A673 (cell line): ENCODE results near the gene TNFRSF14. TPM values are rescaled to one million over a fixed set of nuclear protein-coding genes. Genes with fewer than 3 reads are reported as not detected.
"Not testable (repeated sequence)": the region's sequence is repeated elsewhere in the genome, so short reads cannot be mapped to it uniquely, and the experiment has no call there.

ENCODE experiments used
- BruUV-seq: library from RNA; stranded (reverse); fragments of 400-500 nt; replicated peaks from 2 replicates; lab custom pipeline; 2021; lab: Mats Ljungman, UMichigan
- CTCF ChIA-PET: fragments of 300-600 bp; sonication (Branson Sonifier 250); formaldehyde crosslinking; loops from one replicate; lab custom pipeline; 2022; ENCODE audit warnings: antibody characterized with exemption; lab: Charles Lee
- POLR2A ChIA-PET: fragments of 300-600 bp; sonication (Branson Sonifier 250); formaldehyde crosslinking; loops from one replicate; lab custom pipeline; 2022; ENCODE audit warnings: antibody characterized with exemption; ENCODE audit not compliant: low non-redundant PET; lab: Charles Lee
- DNase-seq: peaks from one replicate; pipeline ENCODE4 v3.0.0-alpha.2; 2015; ENCODE audit warnings: low spot score
- H3K27ac ChIP-seq: fragments of 200-600 bp; sonication (generic); 2 replicates; pipeline ENCODE4 v1.5.1; 2016; ENCODE audit warnings: mixed run types, low read depth, mild to moderate bottlenecking, mixed read lengths, antibody characterized with exemption, low read length; ENCODE audit not compliant: poor library complexity, severe bottlenecking
- H3K27me3 ChIP-seq: fragments of 200-600 bp; sonication (generic); replicated peaks from 2 replicates; pipeline ENCODE4 v1.6.1; 2017; ENCODE audit warnings: mixed run types, low read depth, mild to moderate bottlenecking, mixed read lengths, antibody characterized with exemption, low read length; ENCODE audit not compliant: insufficient read depth, poor library complexity
- H3K36me3 ChIP-seq: fragments of 200-600 bp; sonication (generic); 2 replicates; pipeline ENCODE4 v1.6.1; 2016; ENCODE audit warnings: mixed run types, mild to moderate bottlenecking, mixed read lengths, antibody characterized with exemption, low read length; ENCODE audit not compliant: insufficient read depth, poor library complexity, severe bottlenecking
- H3K4me1 ChIP-seq: fragments of 200-600 bp; sonication (generic); 2 replicates; pipeline ENCODE4 v1.6.1; 2017; ENCODE audit warnings: mixed run types, mild to moderate bottlenecking, mixed read lengths, antibody characterized with exemption, low read length; ENCODE audit not compliant: insufficient read depth, poor library complexity, severe bottlenecking
- H3K4me3 ChIP-seq: fragments of 200-600 bp; sonication (generic); 2 replicates; pipeline ENCODE4 v1.5.1; 2016; ENCODE audit warnings: low read depth, mixed run types, mild to moderate bottlenecking, mixed read lengths, low read length; ENCODE audit not compliant: poor library complexity, severe bottlenecking
- H3K9me3 ChIP-seq: fragments of 200-600 bp; sonication (generic); 2 replicates; pipeline ENCODE4 v1.6.1; 2016; ENCODE audit warnings: mixed run types, low read depth, mild to moderate bottlenecking, mixed read lengths, antibody characterized with exemption, low read length; ENCODE audit not compliant: poor library complexity, severe bottlenecking
- CTCF ChIP-seq: fragments of 300-800, 200-600 bp; sonication (generic); conservative IDR thresholded peaks from 2 replicates; pipeline ENCODE4 v1.5.1; 2017; ENCODE audit warnings: low read depth, mild to moderate bottlenecking, antibody characterized with exemption, low read length, moderate library complexity, mixed read lengths
- EZH2 ChIP-seq: fragments of 200-600 bp; sonication (generic); IDR thresholded peaks from 2 replicates; pipeline ENCODE4 v1.6.1; 2017; ENCODE audit warnings: borderline replicate concordance, low read depth, mild to moderate bottlenecking, mixed read lengths, antibody characterized with exemption, low read length; ENCODE audit not compliant: poor library complexity, severe bottlenecking
- intact Hi-C: fragments of 100-400 bp; cut with micrococcal nuclease; formaldehyde crosslinking; loops from one replicate; pipeline ENCODE4 v1.10.0; 2022; ENCODE audit not compliant: unreplicated experiment
- total RNA-seq: library from RNA; stranded (reverse); gene quantifications from 2 replicates; pipeline ENCODE4 v1.2.3, GENCODE V29; 2021

TNFRSF14 gene
- total RNA-seq, 1 experiment from 2014 or later = 4.6 TPM

- POLR2A ChIA-PET = no interaction called here
- no peak for DNase-seq
- Histone ChIP-seq H3K4me1 (no peaks in the 10 kb centered on the region), H3K9me3 (no peaks in the 10 kb centered on the region), H3K4me3 (no peak overlapping the region), H3K27me3 (peaks cover 3% of the 10 kb centered on the region), H3K27ac (no peak overlapping the region), H3K36me3 (no peaks in the 10 kb centered on the region)
- intact Hi-C loops = no loop called here
- CTCF ChIA-PET = no interaction called here
- TF ChIP-seq EZH2 = no peak
- no peak for TF ChIP-seq CTCF
- BruUV-seq = no TSS peak
These were observed 8.7 kb downstream of the TNFRSF14 start for GRCh38 chr1:2564815-2565374.

- no peaks in the 10 kb centered on the region for H3K9me3 ChIP-seq
- POLR2A ChIA-PET = no interaction called here
- H3K4me1 ChIP-seq = no peaks in the 10 kb centered on the region
- H3K27ac ChIP-seq = no peak overlapping the region
- TF ChIP-seq CTCF (no peak), EZH2 (no peak)
- no peak overlapping the region for H3K4me3 ChIP-seq
- BruUV-seq = no TSS peak
- H3K36me3 ChIP-seq = no peaks in the 10 kb centered on the region
- no peak for DNase-seq
- peaks cover 3% of the 10 kb centered on the region for H3K27me3 ChIP-seq
- CTCF ChIA-PET = no interaction called here
- intact Hi-C loops = no loop called here
These were observed 10.2 kb downstream of the TNFRSF14 start for GRCh38 chr1:2566101-2567045.

GRCh38 chr1:2567083-2567679 lies 11.0 kb downstream of the TNFRSF14 start:
- H3K4me1 ChIP-seq = no peaks in the 10 kb centered on the region
- no peaks in the 10 kb centered on the region for H3K9me3 ChIP-seq
- H3K27ac ChIP-seq = no peak overlapping the region
- DNase-seq = no peak
- ChIA-PET CTCF (no interaction called here), POLR2A (no interaction called here)
- H3K27me3 ChIP-seq = peaks cover 3% of the 10 kb centered on the region
- intact Hi-C loops = no loop called here
- BruUV-seq = no TSS peak
- no peak overlapping the region for H3K4me3 ChIP-seq
- no peaks in the 10 kb centered on the region for H3K36me3 ChIP-seq
- TF ChIP-seq EZH2 (no peak), CTCF (no peak)

- H3K4me1 ChIP-seq, BruUV-seq, intact Hi-C loops, H3K27ac ChIP-seq, H3K27me3 ChIP-seq, H3K9me3 ChIP-seq, H3K36me3 ChIP-seq, POLR2A ChIA-PET, DNase-seq, CTCF ChIA-PET, H3K4me3 ChIP-seq: not testable (repeated sequence)
These were observed 12.1 kb downstream of the TNFRSF14 start for GRCh38 chr1:2568187-2568816.
